ENCODE data around the gene ESRRG. TPM values are rescaled to one million over a fixed set of nuclear protein-coding genes. Genes with fewer than 3 reads are reported as not detected.

The ESRRG gene
- total RNA-seq, 4 donors from 2014 or later = 1.9 to 6.8 (median 3.2) TPM; not detected in 1

GRCh38 chr1:216612291-216612690 is 110.9 kb downstream of the ESRRG start:
- Histone ChIP-seq H3K36me3 (no peaks in the 10 kb centered on the region), H3K27ac (no peak overlapping the region), H3K9me3 (no peaks in the 10 kb centered on the region), H3K4me1 (no peaks in the 10 kb centered on the region), H3K27me3 (no peaks in the 10 kb centered on the region), H3K4me3 (no peak overlapping the region)
- WGBS, 2 donors (ENCODE audit: low coverage in 1 of 2) = 69 to 90% methylated on average over 2 of the region's 2 CpGs
- ATAC-seq = no peak
- TF ChIP-seq POLR2AphosphoS5 (IDR thresholded peaks at IDR 0.05) = no peak
- no peak for TF ChIP-seq EP300 (IDR thresholded peaks at IDR 0.05)
- TF ChIP-seq POLR2A (IDR thresholded peaks at IDR 0.05) = no peak
- no peak for TF ChIP-seq CTCF (IDR thresholded peaks at IDR 0.05)

DNA sequence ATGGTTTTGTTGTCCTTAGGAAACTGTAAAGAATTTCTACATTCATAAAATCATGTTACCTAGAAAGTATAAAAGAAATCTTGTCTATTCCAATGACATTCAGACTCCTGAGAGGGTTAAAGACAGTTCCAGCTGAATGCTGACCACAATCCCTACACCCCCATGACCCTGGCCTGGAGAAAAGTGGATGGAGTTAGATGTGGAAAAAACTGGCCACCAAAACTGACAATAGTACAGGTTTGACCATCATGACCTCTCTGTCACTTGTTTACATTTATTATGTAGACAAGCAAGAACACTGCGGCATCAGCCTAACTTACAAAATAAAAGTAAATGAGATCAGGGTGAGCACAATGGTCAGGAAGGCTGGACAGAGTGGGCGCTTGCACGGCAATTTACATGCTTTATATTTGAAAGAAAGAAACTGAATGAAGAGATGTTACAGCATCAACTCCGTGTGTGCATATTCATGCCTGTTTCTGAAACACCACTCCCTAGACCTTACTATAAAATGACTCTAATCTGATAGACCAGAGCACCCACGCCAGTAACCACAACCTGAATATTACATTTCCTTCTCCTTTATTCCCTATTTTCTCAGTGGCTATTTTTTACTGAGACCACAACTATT is 116.0 kb downstream of the ESRRG start:
- ATAC-seq = no peak
- no peaks in the 10 kb centered on the region for H3K9me3 ChIP-seq
- H3K36me3 ChIP-seq = no peaks in the 10 kb centered on the region
- H3K27me3 ChIP-seq = no peaks in the 10 kb centered on the region
- WGBS, 2 donors (ENCODE audit: low coverage in 1 of 2) = 78 to 82% methylated on average over 5 of the region's 5 CpGs
- no peak overlapping the region for H3K27ac ChIP-seq
- TF ChIP-seq CTCF (IDR thresholded peaks at IDR 0.05) = no peak
- no peak for TF ChIP-seq POLR2A (IDR thresholded peaks at IDR 0.05)
- TF ChIP-seq POLR2AphosphoS5 (IDR thresholded peaks at IDR 0.05) = no peak
- no peak for TF ChIP-seq EP300 (IDR thresholded peaks at IDR 0.05)
- no peak overlapping the region for H3K4me3 ChIP-seq
- no peaks in the 10 kb centered on the region for H3K4me1 ChIP-seq

GRCh38 chr1:216606047-216606637 is 117.1 kb downstream of the ESRRG start:
- 15 to 38% methylated on average over 4 of the region's 4 CpGs for WGBS, 2 donors (ENCODE audit: low coverage in 1 of 2)

GRCh38 chr1:216604771-216605170 is 118.5 kb downstream of the ESRRG start:
- ATAC-seq = no peak
- no peak overlapping the region for H3K27ac ChIP-seq
- peaks cover 0 to 10% (median 4%) of the 10 kb centered on the region in 3 donors for H3K4me1 ChIP-seq
- H3K36me3 ChIP-seq = no peaks in the 10 kb centered on the region
- no peaks in the 10 kb centered on the region for H3K9me3 ChIP-seq
- no peak overlapping the region for H3K4me3 ChIP-seq
- 67 to 89% methylated on average over 1 of the region's 1 CpG for WGBS, 2 donors (ENCODE audit: low coverage in 1 of 2)
- H3K27me3 ChIP-seq = no peaks in the 10 kb centered on the region
- TF ChIP-seq POLR2AphosphoS5 (IDR thresholded peaks at IDR 0.05) (no peak), CTCF (IDR thresholded peaks at IDR 0.05) (no peak), EP300 (IDR thresholded peaks at IDR 0.05) (no peak), POLR2A (IDR thresholded peaks at IDR 0.05) (no peak)

More at GRCh38 chr1:216606047-216606637, 117.1 kb downstream of the ESRRG start:
- Histone ChIP-seq H3K4me1 (peaks cover 0 to 7% (median 0%) of the 10 kb centered on the region in 3 donors), H3K9me3 (no peaks in the 10 kb centered on the region), H3K27me3 (no peaks in the 10 kb centered on the region), H3K4me3 (no peak overlapping the region), H3K36me3 (no peaks in the 10 kb centered on the region), H3K27ac (no peak overlapping the region)
- TF ChIP-seq POLR2A (IDR thresholded peaks at IDR 0.05) (no peak), EP300 (IDR thresholded peaks at IDR 0.05) (no peak), POLR2AphosphoS5 (IDR thresholded peaks at IDR 0.05) (no peak), CTCF (IDR thresholded peaks at IDR 0.05) (no peak)
- no peak for ATAC-seq
